Measurements from ENCODE around the gene SMG7. TPM values are rescaled to one million over a fixed set of nuclear protein-coding genes. Genes with fewer than 3 reads are reported as not detected.

SMG7 gene
- total and polyA plus RNA-seq, 10 of the 15 experiments (the other 5 are each of a cell fraction or from before 2014, with no cell fraction given), result 9.5 to 65.4 (median 42.7) TPM

DNA sequence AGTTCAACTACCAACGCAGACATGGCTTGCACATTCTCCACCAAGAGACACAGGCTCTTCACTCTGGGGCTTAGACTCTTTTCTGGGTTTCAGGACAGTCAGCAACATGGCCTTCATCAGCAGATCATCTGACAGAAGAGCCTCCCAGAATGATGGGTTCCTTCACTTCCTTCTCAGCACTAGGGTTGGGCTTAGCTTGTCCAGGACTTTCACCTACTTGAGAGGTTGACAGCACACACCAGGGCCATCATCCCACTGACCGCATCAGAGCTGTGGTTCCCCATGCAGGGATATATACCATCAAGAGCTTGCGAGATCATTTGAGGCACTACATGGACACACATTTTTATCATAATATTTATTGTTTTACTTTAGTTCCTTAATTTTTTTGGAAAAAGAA is 128.3 kb downstream of the SMG7 start:
- intact Hi-C loops (cut with micrococcal nuclease; ENCODE audit: unreplicated experiment), result loop anchor here (5.0 kb wide), 1 partner anchor 242 kb away; no protein-coding TSS in a partner anchor
- CTCF ChIA-PET, result interaction anchor here (1.6 to 4.2 kb wide), 2 partner anchors 12 to 55 kb away, joined by 5 to 30 read pairs; partner anchors contain the start of gene NCF2
- in situ Hi-C loops (cut with MboI), result no loop called here
- BruUV-seq (replicated peaks), result no TSS peak
- H3K9ac ChIP-seq (ENCODE audit: control insufficient read depth, insufficient read depth, low read length), result no peak overlapping the region
- peaks cover 46% of the 10 kb centered on the region for H3K4me1 ChIP-seq (ENCODE audit: control insufficient read depth, insufficient read depth, low read length)
- TF ChIP-seq ZNF622 (IDR thresholded peaks at IDR 0.05) (no peak), CBX5 (IDR thresholded peaks at IDR 0.05; ENCODE audit: low read depth) (peak; percentile 28; the same call in 1 of the 2 replicates), CREB1 (IDR thresholded peaks at IDR 0.05; ENCODE audit: low read depth) (no peak)
- TF ChIP-seq, protein P1, sequence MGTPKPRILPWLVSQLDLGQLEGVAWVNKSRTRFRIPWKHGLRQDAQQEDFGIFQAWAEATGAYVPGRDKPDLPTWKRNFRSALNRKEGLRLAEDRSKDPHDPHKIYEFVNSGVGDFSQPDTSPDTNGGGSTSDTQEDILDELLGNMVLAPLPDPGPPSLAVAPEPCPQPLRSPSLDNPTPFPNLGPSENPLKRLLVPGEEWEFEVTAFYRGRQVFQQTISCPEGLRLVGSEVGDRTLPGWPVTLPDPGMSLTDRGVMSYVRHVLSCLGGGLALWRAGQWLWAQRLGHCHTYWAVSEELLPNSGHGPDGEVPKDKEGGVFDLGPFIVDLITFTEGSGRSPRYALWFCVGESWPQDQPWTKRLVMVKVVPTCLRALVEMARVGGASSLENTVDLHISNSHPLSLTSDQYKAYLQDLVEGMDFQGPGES (IDR thresholded peaks at IDR 0.05), result no peak
- TF ChIP-seq, protein P2, sequence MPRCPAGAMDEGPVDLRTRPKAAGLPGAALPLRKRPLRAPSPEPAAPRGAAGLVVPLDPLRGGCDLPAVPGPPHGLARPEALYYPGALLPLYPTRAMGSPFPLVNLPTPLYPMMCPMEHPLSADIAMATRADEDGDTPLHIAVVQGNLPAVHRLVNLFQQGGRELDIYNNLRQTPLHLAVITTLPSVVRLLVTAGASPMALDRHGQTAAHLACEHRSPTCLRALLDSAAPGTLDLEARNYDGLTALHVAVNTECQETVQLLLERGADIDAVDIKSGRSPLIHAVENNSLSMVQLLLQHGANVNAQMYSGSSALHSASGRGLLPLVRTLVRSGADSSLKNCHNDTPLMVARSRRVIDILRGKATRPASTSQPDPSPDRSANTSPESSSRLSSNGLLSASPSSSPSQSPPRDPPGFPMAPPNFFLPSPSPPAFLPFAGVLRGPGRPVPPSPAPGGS (IDR thresholded peaks at IDR 0.05; ENCODE audit: borderline replicate concordance, insufficient read depth, low read depth, low read length, poor library complexity, severe bottlenecking), result no peak
- FAIRE-seq, result no peak
- H3K36me3 ChIP-seq (ENCODE audit: control insufficient read depth in 2 of 2, insufficient read depth in 2 of 2, low read length in 1 of 2), result no peaks in the 10 kb centered on the region
- WGBS (ENCODE audit: insufficient coverage, insufficient replicate concordance, low lambda C conversion rate, missing lambda C conversion rate), result 94% methylated on average over 3 of the region's 3 CpGs
- no peak for ATAC-seq
- no peak for DNase-seq (ENCODE audit: low read depth, low spot score)
- no peak overlapping the region for H3K27ac ChIP-seq (ENCODE audit: control insufficient read depth, insufficient read depth)
- H3K9me3 ChIP-seq (replicated peaks; ENCODE audit: control insufficient read depth, insufficient read depth, low read length), result no peaks in the 10 kb centered on the region; the same call in 1 of the 3 replicates
- H3K4me3 ChIP-seq, result no peak overlapping the region
- SMC1A ChIA-PET (ENCODE audit: uncharacterized antibody, unreplicated experiment), result interaction anchor here (0.9 to 12.6 kb wide), 9 partner anchors 9 to 116 kb away, joined by 3 to 363 read pairs (median 3); partner anchors contain the start of gene NCF2
- H3K4me2 ChIP-seq (ENCODE audit: control insufficient read depth, insufficient read depth), result no peak overlapping the region
- H2AFZ ChIP-seq (ENCODE audit: control insufficient read depth, low read depth, low read length), result no peak overlapping the region
- no peaks in the 10 kb centered on the region for H4K20me1 ChIP-seq (ENCODE audit: control insufficient read depth, insufficient read depth)
- POLR2A ChIA-PET, result interaction anchor here (1.1 to 1.8 kb wide), 3 partner anchors 10 to 14 kb away, joined by 3 to 21 read pairs (median 7); partner anchors contain the start of gene NCF2
- H3K79me2 ChIP-seq (ENCODE audit: control insufficient read depth, insufficient read depth, low read length), result no peaks in the 10 kb centered on the region
- RAD21 ChIA-PET (ENCODE audit: unreplicated experiment), result interaction anchor here (1.1 to 8.5 kb wide), 3 partner anchors 9 to 128 kb away, joined by 3 to 188 read pairs (median 16); partner anchors contain the start of genes NCF2 and SMG7
- no peaks in the 10 kb centered on the region for H3K27me3 ChIP-seq (replicated peaks in 1 of 2; ENCODE audit: control insufficient read depth in 2 of 2, insufficient read depth in 2 of 2, low read length in 1 of 2)

Data from GM12878 (cell line).